ENCODE results near the gene SLC2A4. TPM values are rescaled to one million over a fixed set of nuclear protein-coding genes. Genes with fewer than 3 reads are reported as not detected.
A peak's percentile ranks its signal among the peaks of the same experiment; 100 is the strongest.

SLC2A4 gene
- polyA plus RNA-seq, 4 donors = 0.31 to 5.0 (median 1.2) TPM

DNA sequence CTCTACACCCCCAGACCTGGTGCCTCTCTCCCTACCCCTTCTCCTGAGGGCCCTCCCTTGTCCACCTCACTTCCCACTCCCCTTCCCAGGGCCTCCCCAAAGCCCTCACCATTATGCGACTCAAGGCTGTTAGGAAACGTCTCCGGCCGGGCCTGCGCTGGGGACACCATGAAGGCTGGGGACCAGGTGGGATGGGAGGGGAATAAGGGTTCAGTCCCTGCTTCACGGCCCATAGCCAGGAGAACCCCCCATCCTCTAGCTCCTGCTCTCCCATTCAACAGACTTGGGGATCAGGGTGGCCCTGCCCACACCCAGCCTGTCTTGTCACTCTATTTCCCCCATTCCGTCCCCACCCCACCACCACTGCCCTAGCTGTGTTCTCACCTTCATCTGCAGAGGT is 45.5 kb downstream of the SLC2A4 start:
- Histone ChIP-seq H3K27me3 (ENCODE audit: control insufficient read depth in 3 of 3, insufficient read depth in 3 of 3, low read length in 3 of 3) (peaks cover 0 to 3% (median 0%) of the 10 kb centered on the region in 3 donors), H3K27ac (ENCODE audit: low read depth in 1 of 3, low read length in 2 of 3) (no peak overlapping the region), H3K9me3 (ENCODE audit: control insufficient read depth in 2 of 2, insufficient read depth in 1 of 2, low read depth in 1 of 2, low read length in 1 of 2) (no peaks in the 10 kb centered on the region), H3K36me3 (ENCODE audit: control insufficient read depth in 3 of 3, insufficient read depth in 2 of 3, low read depth in 1 of 3, low read length in 3 of 3) (peaks cover 0 to 54% (median 8%) of the 10 kb centered on the region in 3 donors), H3K4me1 (ENCODE audit: control insufficient read depth in 3 of 3, insufficient read depth in 2 of 3, low read depth in 1 of 3, low read length in 2 of 3) (peaks cover 0 to 16% (median 0%) of the 10 kb centered on the region in 3 donors), H3K4me3 (ENCODE audit: low read depth in 1 of 3, low read length in 3 of 3) (no peak overlapping the region)
- FAIRE-seq (no peak), DNase-seq (no peak)
- WGBS, 3 donors = 86 to 96% (median 92%) methylated on average over 7 of the region's 7 CpGs

DNA sequence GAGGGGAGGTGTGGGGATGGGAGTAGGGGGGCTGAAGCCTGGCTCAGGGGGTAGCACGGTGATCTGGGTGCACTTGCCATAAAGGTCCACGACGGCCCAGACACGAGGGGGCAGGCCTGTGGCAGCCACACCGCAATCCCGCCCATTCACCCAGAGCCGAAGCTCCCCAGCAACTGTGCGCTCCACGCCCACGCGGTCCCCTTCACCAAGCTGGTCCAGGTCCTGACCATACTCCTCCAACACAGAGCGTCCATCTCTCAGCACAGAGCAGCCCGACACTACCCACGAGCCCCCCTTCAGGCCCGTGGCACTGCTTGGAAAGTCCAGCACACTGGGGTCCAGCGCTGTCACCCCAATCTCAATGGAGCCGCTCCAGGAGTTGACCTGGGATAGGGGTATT is 46.0 kb downstream of the SLC2A4 start:
- Histone ChIP-seq H3K4me1 (ENCODE audit: control insufficient read depth in 3 of 3, insufficient read depth in 2 of 3, low read depth in 1 of 3, low read length in 2 of 3) (peaks cover 0 to 16% (median 0%) of the 10 kb centered on the region in 3 donors), H3K27me3 (ENCODE audit: control insufficient read depth in 3 of 3, insufficient read depth in 3 of 3, low read length in 3 of 3) (peaks cover 0 to 5% (median 0%) of the 10 kb centered on the region in 3 donors), H3K27ac (ENCODE audit: low read depth in 1 of 3, low read length in 2 of 3) (no peak overlapping the region), H3K9me3 (ENCODE audit: control insufficient read depth in 2 of 2, insufficient read depth in 1 of 2, low read depth in 1 of 2, low read length in 1 of 2) (no peaks in the 10 kb centered on the region), H3K4me3 (ENCODE audit: low read depth in 1 of 3, low read length in 3 of 3) (no peak overlapping the region), H3K36me3 (ENCODE audit: control insufficient read depth in 3 of 3, insufficient read depth in 2 of 3, low read depth in 1 of 3, low read length in 3 of 3) (peaks cover 0 to 50% (median 7%) of the 10 kb centered on the region in 3 donors)
- 84 to 88% (median 84%) methylated on average over 17 of the region's 17 CpGs for WGBS, 3 donors
- DNase-seq (no peak), FAIRE-seq (no peak)

- H3K27ac ChIP-seq (ENCODE audit: low read depth in 1 of 3, low read length in 2 of 3) = no peak overlapping the region
- H3K36me3 ChIP-seq (ENCODE audit: control insufficient read depth in 3 of 3, insufficient read depth in 2 of 3, low read depth in 1 of 3, low read length in 3 of 3) = peaks cover 0 to 45% (median 3%) of the 10 kb centered on the region in 3 donors
- no peak for FAIRE-seq
- WGBS, 3 donors = 79 to 82% (median 81%) methylated on average over 1 of the region's 1 CpG
- peaks cover 0 to 16% (median 0%) of the 10 kb centered on the region in 3 donors for H3K4me1 ChIP-seq (ENCODE audit: control insufficient read depth in 3 of 3, insufficient read depth in 2 of 3, low read depth in 1 of 3, low read length in 2 of 3)
- peaks cover 0 to 5% (median 0%) of the 10 kb centered on the region in 3 donors for H3K27me3 ChIP-seq (ENCODE audit: control insufficient read depth in 3 of 3, insufficient read depth in 3 of 3, low read length in 3 of 3)
- no peak overlapping the region for H3K4me3 ChIP-seq (ENCODE audit: low read depth in 1 of 3, low read length in 3 of 3)
- H3K9me3 ChIP-seq (ENCODE audit: control insufficient read depth in 2 of 2, insufficient read depth in 1 of 2, low read depth in 1 of 2, low read length in 1 of 2) = no peaks in the 10 kb centered on the region
- DNase-seq = no peak
Observed at GRCh38 chr17:7328009-7328408, 46.5 kb downstream of the SLC2A4 start.

- WGBS, 3 donors = 0% methylated on average over 49 to 50 of the region's 50 CpGs
- Histone ChIP-seq H3K36me3 (ENCODE audit: control insufficient read depth in 3 of 3, insufficient read depth in 2 of 3, low read depth in 1 of 3, low read length in 3 of 3) (peaks cover 0 to 36% (median 0%) of the 10 kb centered on the region in 3 donors), H3K9me3 (ENCODE audit: control insufficient read depth in 2 of 2, insufficient read depth in 1 of 2, low read depth in 1 of 2, low read length in 1 of 2) (no peaks in the 10 kb centered on the region), H3K27ac (ENCODE audit: low read depth in 1 of 3, low read length in 2 of 3) (peak within 1 kb of the TSS; percentile 73 to 88 (median 84)), H3K4me1 (ENCODE audit: control insufficient read depth in 3 of 3, insufficient read depth in 2 of 3, low read depth in 1 of 3, low read length in 2 of 3) (peaks cover 0 to 16% (median 0%) of the 10 kb centered on the region in 3 donors), H3K27me3 (ENCODE audit: control insufficient read depth in 3 of 3, insufficient read depth in 3 of 3, low read length in 3 of 3) (peaks cover 0 to 5% (median 0%) of the 10 kb centered on the region in 3 donors), H3K4me3 (ENCODE audit: low read depth in 1 of 3, low read length in 3 of 3) (peak within 1 kb of the TSS; percentile 69 to 84 (median 78))
- DNase-seq = no peak
- FAIRE-seq = no peak
Observed at GRCh38 chr17:7328840-7329373, 47.4 kb downstream of the SLC2A4 start, which contains the start of gene NEURL4. Gene NEURL4 (minus strand): TSS chr17:7329335. CDS start chr17:7329312, 23 bp downstream.

GRCh38 chr17:7329374-7329996 is 48.0 kb downstream of the SLC2A4 start:
- no peaks in the 10 kb centered on the region for H3K9me3 ChIP-seq (ENCODE audit: control insufficient read depth in 2 of 2, insufficient read depth in 1 of 2, low read depth in 1 of 2, low read length in 1 of 2)
- peak overlapping the region; percentile 73 to 88 (median 84) for H3K27ac ChIP-seq (ENCODE audit: low read depth in 1 of 3, low read length in 2 of 3)
- peaks cover 0 to 5% (median 0%) of the 10 kb centered on the region in 3 donors for H3K27me3 ChIP-seq (ENCODE audit: control insufficient read depth in 3 of 3, insufficient read depth in 3 of 3, low read length in 3 of 3)
- WGBS, 3 donors = 0 to 1% (median 0%) methylated on average over 42 to 43 of the region's 43 CpGs
- DNase-seq (peak; percentile 98 to 99), FAIRE-seq (no peak)
- H3K36me3 ChIP-seq (ENCODE audit: control insufficient read depth in 3 of 3, insufficient read depth in 2 of 3, low read depth in 1 of 3, low read length in 3 of 3) = peaks cover 0 to 30% (median 0%) of the 10 kb centered on the region in 3 donors
- peak overlapping the region; percentile 69 to 84 (median 78) for H3K4me3 ChIP-seq (ENCODE audit: low read depth in 1 of 3, low read length in 3 of 3)
- H3K4me1 ChIP-seq (ENCODE audit: control insufficient read depth in 3 of 3, insufficient read depth in 2 of 3, low read depth in 1 of 3, low read length in 2 of 3) = peaks cover 0 to 16% (median 0%) of the 10 kb centered on the region in 3 donors

DNA sequence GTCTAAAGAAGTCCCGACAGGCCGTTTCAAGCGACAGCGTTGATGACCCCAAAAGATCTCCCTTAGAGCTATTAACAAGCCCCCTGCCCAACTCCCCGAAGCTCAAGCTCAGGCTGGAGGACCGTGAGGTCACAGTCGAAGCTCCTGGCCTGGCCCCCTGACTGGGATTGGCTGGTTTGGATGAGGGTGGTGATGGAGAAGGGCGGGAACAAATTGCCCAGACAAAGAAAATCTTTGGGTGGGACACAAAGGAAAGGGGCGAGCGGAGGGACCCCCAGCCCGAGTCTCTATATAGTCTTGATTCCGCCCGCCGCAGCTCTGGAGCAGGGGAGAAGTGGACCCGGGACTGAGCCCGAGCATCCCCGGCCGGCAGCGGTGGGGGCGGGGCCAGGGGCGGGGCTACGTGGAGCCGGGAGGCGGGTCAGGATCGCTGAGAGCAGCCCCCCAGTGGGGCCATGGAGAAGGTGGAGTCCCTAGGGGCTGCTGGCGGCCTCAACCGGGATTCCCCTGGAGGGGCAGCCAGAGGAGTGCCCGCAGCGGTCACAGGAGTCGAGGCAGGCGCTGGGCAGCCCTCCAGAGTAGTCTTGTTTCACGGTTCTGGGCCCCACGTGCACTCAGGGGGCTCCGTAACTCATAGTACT is 48.6 kb downstream of the SLC2A4 start:
- Histone ChIP-seq H3K27ac (ENCODE audit: low read depth in 1 of 3, low read length in 2 of 3) (peak overlapping the region; percentile 69 to 88 (median 84)), H3K4me1 (ENCODE audit: control insufficient read depth in 3 of 3, insufficient read depth in 2 of 3, low read depth in 1 of 3, low read length in 2 of 3) (peaks cover 0 to 18% (median 0%) of the 10 kb centered on the region in 3 donors), H3K27me3 (ENCODE audit: control insufficient read depth in 3 of 3, insufficient read depth in 3 of 3, low read length in 3 of 3) (peaks cover 0 to 5% (median 0%) of the 10 kb centered on the region in 3 donors), H3K36me3 (ENCODE audit: control insufficient read depth in 3 of 3, insufficient read depth in 2 of 3, low read depth in 1 of 3, low read length in 3 of 3) (peaks cover 0 to 24% (median 0%) of the 10 kb centered on the region in 3 donors), H3K4me3 (ENCODE audit: low read depth in 1 of 3, low read length in 3 of 3) (peak overlapping the region; percentile 69 to 84 (median 78)), H3K9me3 (ENCODE audit: control insufficient read depth in 2 of 2, insufficient read depth in 1 of 2, low read depth in 1 of 2, low read length in 1 of 2) (no peaks in the 10 kb centered on the region)
- FAIRE-seq (no peak), DNase-seq (peak in 1 of 2 donors; percentile 81)
- WGBS, 3 donors = 0 to 1% (median 1%) methylated on average over 26 to 34 of the region's 34 CpGs

DNA sequence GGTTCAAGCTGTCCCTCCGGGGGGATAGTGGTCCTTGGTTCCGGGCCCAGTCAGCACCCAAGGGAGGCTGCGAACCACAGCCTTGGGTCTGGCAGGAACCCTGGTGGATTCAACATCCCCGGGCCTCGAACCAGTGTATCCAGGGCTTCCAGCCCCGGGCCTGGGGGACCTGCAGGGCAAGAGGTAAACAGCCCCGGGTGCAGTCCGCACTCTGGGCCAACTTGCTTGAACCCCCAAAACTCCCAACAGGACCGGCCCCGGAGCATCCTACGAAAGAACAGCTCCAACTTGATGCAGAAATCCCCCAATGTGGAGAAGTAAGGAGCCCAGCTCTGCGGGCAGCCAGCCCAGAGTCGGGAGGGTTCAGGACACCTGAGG is 49.1 kb downstream of the SLC2A4 start:
- FAIRE-seq (no peak), DNase-seq (no peak)
- Histone ChIP-seq H3K4me1 (ENCODE audit: control insufficient read depth in 3 of 3, insufficient read depth in 2 of 3, low read depth in 1 of 3, low read length in 2 of 3) (peaks cover 0 to 18% (median 0%) of the 10 kb centered on the region in 3 donors), H3K27ac (ENCODE audit: low read depth in 1 of 3, low read length in 2 of 3) (peak overlapping the region in 2 of 3 donors; percentile 55 to 88), H3K9me3 (ENCODE audit: control insufficient read depth in 2 of 2, insufficient read depth in 1 of 2, low read depth in 1 of 2, low read length in 1 of 2) (no peaks in the 10 kb centered on the region), H3K4me3 (ENCODE audit: low read depth in 1 of 3, low read length in 3 of 3) (peak overlapping the region in 2 of 3 donors; percentile 69 to 84), H3K27me3 (ENCODE audit: control insufficient read depth in 3 of 3, insufficient read depth in 3 of 3, low read length in 3 of 3) (peaks cover 0 to 5% (median 0%) of the 10 kb centered on the region in 3 donors), H3K36me3 (ENCODE audit: control insufficient read depth in 3 of 3, insufficient read depth in 2 of 3, low read depth in 1 of 3, low read length in 3 of 3) (peaks cover 0 to 19% (median 0%) of the 10 kb centered on the region in 3 donors)
- 52 to 67% (median 59%) methylated on average over 13 of the region's 13 CpGs for WGBS, 3 donors

- Histone ChIP-seq H3K4me3 (ENCODE audit: low read depth in 1 of 3, low read length in 3 of 3) (no peak overlapping the region), H3K27ac (ENCODE audit: low read depth in 1 of 3, low read length in 2 of 3) (peak overlapping the region in 1 of 3 donors; percentile 48), H3K36me3 (ENCODE audit: control insufficient read depth in 3 of 3, insufficient read depth in 2 of 3, low read depth in 1 of 3, low read length in 3 of 3) (peaks cover 0 to 4% (median 0%) of the 10 kb centered on the region in 3 donors), H3K4me1 (ENCODE audit: control insufficient read depth in 3 of 3, insufficient read depth in 2 of 3, low read depth in 1 of 3, low read length in 2 of 3) (peaks cover 0 to 18% (median 0%) of the 10 kb centered on the region in 3 donors), H3K27me3 (ENCODE audit: control insufficient read depth in 3 of 3, insufficient read depth in 3 of 3, low read length in 3 of 3) (peaks cover 0 to 11% (median 0%) of the 10 kb centered on the region in 3 donors), H3K9me3 (ENCODE audit: control insufficient read depth in 2 of 2, insufficient read depth in 1 of 2, low read depth in 1 of 2, low read length in 1 of 2) (no peaks in the 10 kb centered on the region)
- FAIRE-seq = no peak
- 50 to 61% (median 58%) methylated on average over 6 to 7 of the region's 7 CpGs for WGBS, 3 donors
- DNase-seq = no peak
Observed at GRCh38 chr17:7332111-7332510, 50.6 kb downstream of the SLC2A4 start.

Data from small intestine (tissue), 7 donors.